Heart left ventricle (tissue), 16 donors: ENCODE results near the gene AFAP1L1. TPM values are rescaled to one million over a fixed set of nuclear protein-coding genes. Genes with fewer than 3 reads are reported as not detected.

Experiments used
- ATAC-seq, 4 donors: fragments of 200-7000 bp; cut with Tn5 transposase; one replicate each; pipeline ENCODE4 v1.9.1; 2020 to 2022; ENCODE audit warnings: moderate library complexity in 4 of 4, mild to moderate bottlenecking in 3 of 4, moderate number of reproducible peaks in 1 of 4
- DNase-seq, 5 donors: peaks; one replicate each; pipeline ENCODE4 v3.0.0-alpha.2; 2020
- H3K27ac ChIP-seq, 12 donors: fragments of 200-600 bp; sonication (generic) in 4 of 12; one replicate each; pipeline versions ENCODE4 v1.5.0 to v1.8.0; 2016 to 2022; ENCODE audit warnings: mild to moderate bottlenecking in 2 of 12
- H3K27me3 ChIP-seq, 9 donors: fragments of 200-600 bp; sonication (generic) in 2 of 9; one replicate each; pipeline versions ENCODE4 v1.5.1 to v1.8.0; 2016 to 2022; ENCODE audit warnings: mild to moderate bottlenecking in 3 of 9
- H3K36me3 ChIP-seq, 9 donors: fragments of 200-600 bp; sonication (generic) in 2 of 9; one replicate each; pipeline versions ENCODE4 v1.5.0 to v1.8.0; 2018 to 2022; ENCODE audit warnings: mild to moderate bottlenecking in 2 of 9
- H3K4me1 ChIP-seq, 12 donors: fragments of 200-600 bp; sonication (generic) in 4 of 12; one replicate each; pipeline versions ENCODE4 v1.5.0 to v1.8.0; 2016 to 2022; ENCODE audit warnings: mild to moderate bottlenecking in 3 of 12
- H3K4me3 ChIP-seq, 12 donors: fragments of 200-600 bp; sonication (generic) in 4 of 12; one replicate each; pipeline versions ENCODE4 v1.5.0 to v1.8.0; 2017 to 2022; ENCODE audit warnings: mild to moderate bottlenecking in 9 of 12, moderate library complexity in 4 of 12
- H3K9me3 ChIP-seq, 12 donors: fragments of 200-600 bp; sonication (generic) in 4 of 12; one replicate each; pipeline versions ENCODE4 v1.5.0 to v1.8.0; 2016 to 2022; ENCODE audit warnings: mild to moderate bottlenecking in 1 of 12
- CTCF ChIP-seq, 12 donors: fragments of 200-600 bp; sonication (generic) in 4 of 12; IDR thresholded peaks; one replicate each; pipeline versions ENCODE4 v1.5.0 to v1.8.0; 2018 to 2022; ENCODE audit warnings: antibody characterized with exemption in 12 of 12, mild to moderate bottlenecking in 5 of 12
- POLR2A ChIP-seq, 2 donors: fragments of 450-650 bp; IDR thresholded peaks; one replicate each; pipeline ENCODE4 v1.6.1; 2017; ENCODE audit warnings: antibody characterized with exemption in 2 of 2, mild to moderate bottlenecking in 2 of 2, moderate library complexity in 2 of 2
- WGBS, 4 donors: extraction: QIAGEN DNeasy Blood & Tissue Kit in 2 of 4; methylation state at CpG; one replicate each; pipeline versions ENCODE4 v1.1.5 to v1.1.7; 2013 to 2018; 5-methylcytosine and 5-hydroxymethylcytosine counted together
- intact Hi-C, 10 donors: fragments of 100-400 bp; cut with DNase I; formaldehyde crosslinking; loops; one replicate each; pipeline versions ENCODE4 v1.11.1 to v1.14.2; 2022
- polyA plus RNA-seq, 2 donors: library from polyadenylated mRNA; stranded (reverse); fragments of 200-250 nt; gene quantifications; one replicate each; pipeline ENCODE4 v1.2.3, GENCODE V29; 2013
- total RNA-seq, 9 donors: library from RNA; depleted of rRNA in 2 of 9; stranded (reverse); fragments of >200 nt in 2 of 9; fragmentation: NEBNext Ultra II Directional in 3 of 9; extraction: Animal tissue kit (Norgen Biotek cat#: 25700) in 3 of 9; gene quantifications; one replicate each; pipeline versions ENCODE4 v1.1.0 to v1.2.4, GENCODE V29; 2016 to 2023
- donor health status: ischemic (EF 13 %, LVEDD 7.1; RV severe dilation, severe dysfunction).
- donor health status: healthy with polysubstance abuse.
- donor health status: DM: no; HTN: yes; CAD: no.
- donor health status: DM: no; HTN: no; CAD: no.
- donor health status: ischemic (EF 25% LVEDD 6.9; RV normal size, moderate dysfunction).
- donor health status: ischemic (EF 25% LVEDD 5.7; RV mildly dilated, moderate dysfunction).
- donor health status: healthy.
- donor health status: DM: yes; HTN: yes; CAD: no.
- donor health status: ischemic (EF 35%, LVEDD 5.7; RV mildly dilated, moderate dysfunction).
- donor health status: nonischemic (EF 11% LVEDD 7.7; RV severe dilation, severe dysfunction).
- donor health status: DM: yes; HTN: yes; CAD: no.
- donor health status: PGD.
- donor health status: ischemic (EF 29% LVEDD 5.4; RV normal size, mild dysfunction).
- donor health status: nonischemic (EF 23%, LVEDD 6.1; RV moderate dilation, normal function).

The AFAP1L1 gene
- total and polyA plus RNA-seq, 11 donors: 30.4 to 57.7 (median 45.0) TPM

- no peak for TF ChIP-seq CTCF (IDR thresholded peaks at IDR 0.05)
- TF ChIP-seq POLR2A (IDR thresholded peaks at IDR 0.05): no peak
- Histone ChIP-seq H3K4me1 (peaks cover 10 to 96% (median 75%) of the 10 kb centered on the region in 12 donors), H3K27ac (peak overlapping the region in 10 of 12 donors; percentile 4 to 92 (median 80)), H3K9me3 (no peaks in the 10 kb centered on the region), H3K36me3 (peaks cover 0 to 9% (median 0%) of the 10 kb centered on the region in 9 donors), H3K27me3 (no peaks in the 10 kb centered on the region), H3K4me3 (no peak overlapping the region)
- ATAC-seq: no peak
- DNase-seq: no peak
- intact Hi-C loops: no loop called here
- 52 to 67% (median 63%) methylated on average over 5 of the region's 5 CpGs for WGBS, 4 donors
Measured at GRCh38 chr5:149278451-149279210, 7.0 kb downstream of the AFAP1L1 start.

GRCh38 chr5:149279661-149280060 is 8.0 kb downstream of the AFAP1L1 start:
- Histone ChIP-seq H3K27ac (peak overlapping the region in 11 of 12 donors; percentile 18 to 92 (median 80)), H3K4me1 (peaks cover 13 to 96% (median 79%) of the 10 kb centered on the region in 12 donors), H3K4me3 (no peak overlapping the region), H3K9me3 (no peaks in the 10 kb centered on the region), H3K36me3 (peaks cover 0 to 9% (median 0%) of the 10 kb centered on the region in 9 donors), H3K27me3 (no peaks in the 10 kb centered on the region)
- WGBS, 4 donors: 56 to 77% (median 65%) methylated on average over 1 of the region's 1 CpG
- intact Hi-C loops: no loop called here
- no peak for TF ChIP-seq POLR2A (IDR thresholded peaks at IDR 0.05)
- TF ChIP-seq CTCF (IDR thresholded peaks at IDR 0.05): no peak
- DNase-seq (no peak), ATAC-seq (no peak)

- H3K27me3 ChIP-seq: no peaks in the 10 kb centered on the region
- 16 to 25% (median 24%) methylated on average over 1 of the region's 1 CpG for WGBS, 4 donors
- H3K36me3 ChIP-seq: peaks cover 0 to 5% (median 0%) of the 10 kb centered on the region in 9 donors
- peak overlapping the region in 10 of 12 donors; percentile 18 to 92 (median 80) for H3K27ac ChIP-seq
- H3K4me3 ChIP-seq: no peak overlapping the region
- DNase-seq (no peak), ATAC-seq (peak in 1 of 4 donors; percentile 21)
- H3K9me3 ChIP-seq: no peaks in the 10 kb centered on the region
- intact Hi-C loops: no loop called here
- no peak for TF ChIP-seq POLR2A (IDR thresholded peaks at IDR 0.05)
- peak in 1 of 12 donors; percentile 5 for TF ChIP-seq CTCF (IDR thresholded peaks at IDR 0.05)
- H3K4me1 ChIP-seq: peaks cover 16 to 98% (median 84%) of the 10 kb centered on the region in 12 donors
Measured at GRCh38 chr5:149280124-149280523, 8.5 kb downstream of the AFAP1L1 start.

GRCh38 chr5:149280802-149281201 is 9.1 kb downstream of the AFAP1L1 start:
- ATAC-seq (peak; percentile 58 to 72 (median 70)), DNase-seq (peak in 4 of 5 donors; percentile 44 to 75 (median 50))
- peaks cover 0 to 7% (median 0%) of the 10 kb centered on the region in 9 donors for H3K36me3 ChIP-seq
- H3K27me3 ChIP-seq: no peaks in the 10 kb centered on the region
- WGBS, 4 donors: 30 to 44% (median 37%) methylated on average over 4 of the region's 4 CpGs
- H3K9me3 ChIP-seq: no peaks in the 10 kb centered on the region
- H3K27ac ChIP-seq: peak overlapping the region; percentile 5 to 92 (median 78)
- TF ChIP-seq CTCF (IDR thresholded peaks at IDR 0.05) (no peak), POLR2A (IDR thresholded peaks at IDR 0.05) (no peak)
- H3K4me1 ChIP-seq: peaks cover 16 to 100% (median 88%) of the 10 kb centered on the region in 12 donors
- no peak overlapping the region for H3K4me3 ChIP-seq
- intact Hi-C loops: no loop called here
